Fibroblast of lung (primary cell): ENCODE data around the gene TPRG1L. TPM values are rescaled to one million over a fixed set of nuclear protein-coding genes. Genes with fewer than 3 reads are reported as not detected.

ENCODE experiments used
- DNase-seq, 2 donors: peaks; one replicate each; pipeline versions ENCODE4 v3.0.0 to v3.0.0-alpha.2; 2010; ENCODE audit warnings: low read depth in 2 of 2
- H2AFZ ChIP-seq: 2 replicates; pipeline ENCODE4 v1.5.1; 2012; ENCODE audit warnings: low read length, control low read depth, inconsistent platforms
- H3K27ac ChIP-seq: 2 replicates; pipeline ENCODE4 v1.5.1; 2011; ENCODE audit warnings: low read length, control low read depth; ENCODE audit not compliant: insufficient read depth
- H3K27me3 ChIP-seq: 2 replicates; pipeline ENCODE4 v1.5.1; 2011; ENCODE audit warnings: mild to moderate bottlenecking, low read length; ENCODE audit not compliant: control insufficient read depth, insufficient read depth
- H3K36me3 ChIP-seq: 2 replicates; pipeline ENCODE4 v1.5.1; 2011; ENCODE audit warnings: low read length; ENCODE audit not compliant: control insufficient read depth, insufficient read depth
- H3K4me1 ChIP-seq: 2 replicates; pipeline ENCODE4 v1.5.1; 2011; ENCODE audit warnings: low read length; ENCODE audit not compliant: control insufficient read depth, insufficient read depth; ENCODE audit errors: extremely low read depth
- H3K4me2 ChIP-seq: 2 replicates; pipeline ENCODE4 v1.5.1; 2011; ENCODE audit warnings: low read length, control low read depth; ENCODE audit not compliant: insufficient read depth; ENCODE audit errors: extremely low read depth
- H3K4me3 ChIP-seq, 4 experiments: fragments of 200-600 bp in 1 of 4; sonication (generic) in 1 of 4; replicated peaks in 1 of 4; 2 replicates each; pipeline ENCODE4 v1.5.1; 2011 to 2016; ENCODE audit warnings: low read length in 4 of 4, low read depth in 3 of 4, mild to moderate bottlenecking in 3 of 4, control low read depth in 2 of 4, inconsistent platforms in 1 of 4, mixed read lengths in 1 of 4; ENCODE audit not compliant: insufficient read depth in 1 of 4; ENCODE audit errors: control extremely low read depth in 1 of 4
- H3K79me2 ChIP-seq: 2 replicates; pipeline ENCODE4 v1.5.1; 2012; ENCODE audit warnings: mild to moderate bottlenecking, low read length, inconsistent platforms; ENCODE audit not compliant: control insufficient read depth, insufficient read depth
- H3K9ac ChIP-seq: 2 replicates; pipeline ENCODE4 v1.5.1; 2011; ENCODE audit warnings: mild to moderate bottlenecking, low read length, control low read depth; ENCODE audit not compliant: insufficient read depth
- H3K9me3 ChIP-seq: 2 replicates; pipeline ENCODE4 v1.5.1; 2012; ENCODE audit warnings: low read depth, low read length; ENCODE audit not compliant: control insufficient read depth, insufficient read depth
- H4K20me1 ChIP-seq: 2 replicates; pipeline ENCODE4 v1.5.1; 2011; ENCODE audit warnings: low read length; ENCODE audit not compliant: control insufficient read depth, insufficient read depth; ENCODE audit errors: extremely low read depth
- EZH2 ChIP-seq: IDR thresholded peaks from 2 replicates; pipeline ENCODE4 v1.5.1; 2012; ENCODE audit warnings: low read length, control low read depth, mild to moderate bottlenecking; ENCODE audit errors: missing control alignments
- polyA plus RNA-seq, 2 donors: library from polyadenylated mRNA; depleted of rRNA in 1 of 2; stranded (reverse) in 1 of 2; unstranded in 1 of 2; fragments of >200 nt; gene quantifications; 2 replicates each; pipeline ENCODE4 v1.2.1, GENCODE V29; 2011 to 2012; ENCODE audit warnings: missing spikeins in 1 of 2
- total RNA-seq: library from RNA; depleted of rRNA; stranded (reverse); fragments of >200 nt; gene quantifications from 2 replicates; pipeline ENCODE4 v1.2.1, GENCODE V29; 2014
- TF ChIP-seq, protein P1 (sequence below), 2 donors: IDR thresholded peaks in 1 of 2; conservative IDR thresholded peaks in 1 of 2; 1 replicate in 1 of 2; 2 replicates in 1 of 2; pipeline ENCODE4 v1.5.1; 2011 to 2012; ENCODE audit warnings: low read length in 2 of 2, control low read depth in 1 of 2, inconsistent platforms in 1 of 2, low read depth in 1 of 2, mild to moderate bottlenecking in 1 of 2

TPRG1L gene
- total and polyA plus RNA-seq, 2 donors (not counting 1 experiment from before 2014, with no cell fraction given), result 22.3 to 56.7 TPM

DNA sequence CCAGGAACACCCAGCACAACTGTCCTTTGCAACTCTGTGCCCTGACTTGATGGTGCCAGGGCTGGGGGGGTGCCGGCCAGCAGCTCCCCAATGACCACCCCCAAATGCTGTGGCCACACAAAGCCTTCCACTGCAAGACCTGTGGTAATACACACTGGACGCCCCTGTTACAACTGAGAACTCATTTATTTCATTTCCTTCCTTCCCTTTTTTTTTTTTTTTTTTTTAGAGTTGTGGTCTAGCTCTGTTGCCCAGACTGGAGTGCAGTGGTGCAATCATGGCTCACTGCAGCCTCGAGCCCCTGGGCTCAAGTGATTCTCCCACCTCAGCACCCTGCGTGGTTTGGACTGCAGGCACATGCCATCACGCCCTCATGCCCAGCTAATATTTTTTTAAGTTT, 52.7 kb downstream of the TPRG1L start:
- H3K27ac ChIP-seq, result no peak overlapping the region
- H2AFZ ChIP-seq, result no peak overlapping the region
- no peaks in the 10 kb centered on the region for H3K27me3 ChIP-seq
- no peak overlapping the region for H3K4me2 ChIP-seq
- H3K79me2 ChIP-seq, result no peaks in the 10 kb centered on the region
- no peak overlapping the region for H3K4me3 ChIP-seq
- no peaks in the 10 kb centered on the region for H3K9me3 ChIP-seq
- TF ChIP-seq EZH2, result no peak
- TF ChIP-seq, protein P1, sequence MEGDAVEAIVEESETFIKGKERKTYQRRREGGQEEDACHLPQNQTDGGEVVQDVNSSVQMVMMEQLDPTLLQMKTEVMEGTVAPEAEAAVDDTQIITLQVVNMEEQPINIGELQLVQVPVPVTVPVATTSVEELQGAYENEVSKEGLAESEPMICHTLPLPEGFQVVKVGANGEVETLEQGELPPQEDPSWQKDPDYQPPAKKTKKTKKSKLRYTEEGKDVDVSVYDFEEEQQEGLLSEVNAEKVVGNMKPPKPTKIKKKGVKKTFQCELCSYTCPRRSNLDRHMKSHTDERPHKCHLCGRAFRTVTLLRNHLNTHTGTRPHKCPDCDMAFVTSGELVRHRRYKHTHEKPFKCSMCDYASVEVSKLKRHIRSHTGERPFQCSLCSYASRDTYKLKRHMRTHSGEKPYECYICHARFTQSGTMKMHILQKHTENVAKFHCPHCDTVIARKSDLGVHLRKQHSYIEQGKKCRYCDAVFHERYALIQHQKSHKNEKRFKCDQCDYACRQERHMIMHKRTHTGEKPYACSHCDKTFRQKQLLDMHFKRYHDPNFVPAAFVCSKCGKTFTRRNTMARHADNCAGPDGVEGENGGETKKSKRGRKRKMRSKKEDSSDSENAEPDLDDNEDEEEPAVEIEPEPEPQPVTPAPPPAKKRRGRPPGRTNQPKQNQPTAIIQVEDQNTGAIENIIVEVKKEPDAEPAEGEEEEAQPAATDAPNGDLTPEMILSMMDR (conservative IDR thresholded peaks at IDR 0.05 in 1 of 2, IDR thresholded peaks at IDR 0.05 in 1 of 2; ENCODE audit: low read depth in 1 of 2, low read length in 2 of 2), result no peak
- no peaks in the 10 kb centered on the region for H3K4me1 ChIP-seq
- DNase-seq, result no peak
- no peak overlapping the region for H3K9ac ChIP-seq
- H4K20me1 ChIP-seq, result no peaks in the 10 kb centered on the region
- no peaks in the 10 kb centered on the region for H3K36me3 ChIP-seq

DNA sequence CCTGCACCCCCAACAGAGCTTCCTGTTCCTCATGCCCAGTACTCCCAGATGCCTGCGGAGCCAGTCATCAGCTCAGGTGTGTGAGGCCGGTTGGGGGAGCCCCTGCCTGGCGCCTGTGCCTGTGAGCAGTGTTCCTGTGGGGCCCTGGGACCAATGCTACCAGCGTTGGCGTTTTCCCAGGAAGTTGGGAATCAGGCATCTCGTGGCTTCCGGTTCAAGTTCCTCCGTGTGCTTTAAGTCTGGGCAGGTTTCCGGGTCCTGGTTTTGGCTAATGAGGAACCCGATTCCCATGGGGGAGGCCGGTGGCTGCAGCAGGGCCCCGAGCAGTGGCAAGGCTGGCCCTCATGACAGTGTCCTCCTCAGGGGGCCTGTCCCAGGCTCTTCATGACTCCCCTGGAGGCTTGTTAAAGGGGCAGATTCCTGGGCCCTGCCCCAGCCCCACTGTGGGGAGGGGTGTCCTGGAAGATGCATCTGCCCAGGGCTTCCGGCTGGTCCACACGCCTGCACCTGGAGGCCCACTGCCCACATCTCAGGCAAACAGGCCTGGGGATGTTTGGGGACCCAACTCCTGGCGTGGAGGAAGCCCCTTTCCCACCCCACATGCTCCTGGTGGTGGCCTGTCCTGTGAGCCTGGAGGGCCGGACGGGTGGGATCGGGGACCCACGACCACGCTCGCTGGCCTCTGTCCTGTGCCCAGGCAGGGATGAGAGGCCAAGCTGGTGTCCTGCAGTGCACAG, 53.7 kb downstream of the TPRG1L start:
- DNase-seq, result no peak
- TF ChIP-seq, protein P1 (conservative IDR thresholded peaks at IDR 0.05 in 1 of 2, IDR thresholded peaks at IDR 0.05 in 1 of 2; ENCODE audit: low read depth in 1 of 2, low read length in 2 of 2), result no peak
- TF ChIP-seq EZH2, result no peak
- H3K36me3 ChIP-seq, result no peaks in the 10 kb centered on the region
- no peak overlapping the region for H3K9ac ChIP-seq
- H3K4me1 ChIP-seq, result no peaks in the 10 kb centered on the region
- H3K4me2 ChIP-seq, result no peak overlapping the region
- no peaks in the 10 kb centered on the region for H3K79me2 ChIP-seq
- H3K27ac ChIP-seq, result no peak overlapping the region
- H3K27me3 ChIP-seq, result no peaks in the 10 kb centered on the region
- no peak overlapping the region for H3K4me3 ChIP-seq
- no peaks in the 10 kb centered on the region for H4K20me1 ChIP-seq
- no peaks in the 10 kb centered on the region for H3K9me3 ChIP-seq
- H2AFZ ChIP-seq, result no peak overlapping the region

DNA sequence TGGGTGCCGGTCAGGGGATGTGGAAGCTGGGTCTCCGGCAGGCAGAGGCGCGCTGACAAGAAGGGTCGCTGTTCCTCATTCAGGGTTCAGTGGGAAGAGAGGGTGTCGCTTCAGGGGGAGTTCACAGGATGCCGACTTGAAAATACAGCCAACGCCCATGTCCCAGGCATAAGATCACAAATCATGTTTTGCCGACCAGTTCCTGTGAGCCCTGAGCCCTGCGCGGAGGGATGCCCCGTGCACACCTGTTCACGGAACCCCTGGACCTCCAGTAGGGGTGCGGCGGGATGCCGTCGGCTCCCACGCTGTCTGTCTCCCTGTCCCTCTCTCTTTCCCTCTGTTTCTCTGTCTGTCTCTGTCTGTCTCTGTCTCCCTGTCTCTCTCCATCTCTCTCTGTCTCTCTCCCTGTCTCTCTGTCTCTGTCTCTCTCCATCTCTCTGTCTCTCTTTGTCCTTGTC, 54.3 kb downstream of the TPRG1L start:
- H3K36me3 ChIP-seq, result no peaks in the 10 kb centered on the region
- no peak for TF ChIP-seq EZH2
- TF ChIP-seq, protein P1 (conservative IDR thresholded peaks at IDR 0.05 in 1 of 2, IDR thresholded peaks at IDR 0.05 in 1 of 2; ENCODE audit: low read depth in 1 of 2, low read length in 2 of 2), result no peak
- H3K79me2 ChIP-seq, result no peaks in the 10 kb centered on the region
- H2AFZ ChIP-seq, result no peak overlapping the region
- no peaks in the 10 kb centered on the region for H4K20me1 ChIP-seq
- DNase-seq, result no peak
- H3K4me2 ChIP-seq, result no peak overlapping the region
- H3K27me3 ChIP-seq, result no peaks in the 10 kb centered on the region
- H3K4me3 ChIP-seq, result no peak overlapping the region
- no peaks in the 10 kb centered on the region for H3K4me1 ChIP-seq
- H3K9me3 ChIP-seq, result no peaks in the 10 kb centered on the region
- no peak overlapping the region for H3K27ac ChIP-seq
- H3K9ac ChIP-seq, result no peak overlapping the region

Other genes with a start within 250 kb of the TPRG1L start
- gene ARHGEF16, start 170.3 kb upstream of the TPRG1L start, total RNA-seq, result under 0.01 and 0.17 TPM in 2 replicates
- gene ARHGEF16, start 170.3 kb upstream of the TPRG1L start, polyA plus RNA-seq, result 0.02 and 0.21 TPM in 2 replicates
- 8.0 and 11.6 TPM in 2 replicates for gene MEGF6, start 13.5 kb upstream of the TPRG1L start, total RNA-seq
- gene MEGF6, start 13.5 kb upstream of the TPRG1L start, polyA plus RNA-seq, result 0.54 and 1.6 TPM in 2 replicates
- gene WRAP73, start 25.1 kb downstream of the TPRG1L start, total RNA-seq, result 15.0 and 15.2 TPM in 2 replicates
- 12.0 and 15.8 TPM in 2 replicates for gene WRAP73, start 25.1 kb downstream of the TPRG1L start, polyA plus RNA-seq
- not detected in 2 replicates for gene TP73, start 27.5 kb downstream of the TPRG1L start, total RNA-seq
- gene TP73, start 27.5 kb downstream of the TPRG1L start, polyA plus RNA-seq, result 0.06 TPM in 1 of 2 replicates, not detected in the other
- gene CCDC27, start 127.4 kb downstream of the TPRG1L start, total RNA-seq, result not detected in 2 replicates
- gene CCDC27, start 127.4 kb downstream of the TPRG1L start, polyA plus RNA-seq, result not detected in 2 replicates
- 1.5 and 2.0 TPM in 2 replicates for gene SMIM1, start 147.7 kb downstream of the TPRG1L start, total RNA-seq
- not detected in 2 replicates for gene SMIM1, start 147.7 kb downstream of the TPRG1L start, polyA plus RNA-seq
- 25.1 and 26.7 TPM in 2 replicates for gene LRRC47, start 171.5 kb downstream of the TPRG1L start, total RNA-seq
- 28.8 and 32.4 TPM in 2 replicates for gene LRRC47, start 171.5 kb downstream of the TPRG1L start, polyA plus RNA-seq
- 28.9 and 31.6 TPM in 2 replicates for gene CEP104, start 232.2 kb downstream of the TPRG1L start, total RNA-seq
- 25.4 and 31.8 TPM in 2 replicates for gene CEP104, start 232.2 kb downstream of the TPRG1L start, polyA plus RNA-seq
- 7.6 and 8.7 TPM in 2 replicates for gene DFFB, start 232.5 kb downstream of the TPRG1L start, total RNA-seq
- gene DFFB, start 232.5 kb downstream of the TPRG1L start, polyA plus RNA-seq, result 5.8 and 6.4 TPM in 2 replicates